K562 (cell line): ENCODE measurements around the gene TMEM95. TPM values are rescaled to one million over a fixed set of nuclear protein-coding genes. Genes with fewer than 3 reads are reported as not detected.

Experiments used
- BCL6 ChIP-seq: fragments of 250-450 bp; sonication (Bioruptor Pico); IDR thresholded peaks from 2 replicates; pipeline ENCODE4 v1.4.0; 2020
- CBFA2T2 ChIP-seq: fragments of 450-650 bp; conservative IDR thresholded peaks from 2 replicates; pipeline ENCODE4 v1.6.1; 2017; ENCODE audit warnings: mild to moderate bottlenecking
- EP400 ChIP-seq: fragments of 450-650 bp; IDR thresholded peaks from 2 replicates; pipeline ENCODE4 v1.6.1; 2017; ENCODE audit warnings: antibody characterized with exemption, mild to moderate bottlenecking, moderate library complexity
- ESRRB ChIP-seq: fragments of 250-450 bp; sonication (Bioruptor Pico); IDR thresholded peaks from 2 replicates; pipeline ENCODE4 v1.5.0; 2020; ENCODE audit warnings: mild to moderate bottlenecking, moderate library complexity, borderline replicate concordance
- HMG20B ChIP-seq: fragments of 250-450 bp; sonication (Bioruptor Pico); IDR thresholded peaks from 2 replicates; pipeline ENCODE4 v1.5.0; 2021; ENCODE audit warnings: mild to moderate bottlenecking
- POLR2B ChIP-seq: fragments of 450-650 bp; IDR thresholded peaks from 2 replicates; pipeline ENCODE4 v1.6.1; 2018; ENCODE audit warnings: low read depth; ENCODE audit not compliant: partially characterized antibody
- SNIP1 ChIP-seq: fragments of 450-650 bp; IDR thresholded peaks from 2 replicates; pipeline ENCODE4 v1.7.1; 2017; ENCODE audit warnings: low read depth, mild to moderate bottlenecking
- TAF7 ChIP-seq: fragments of 450-650 bp; IDR thresholded peaks from 2 replicates; pipeline ENCODE4 v1.6.1; 2016; ENCODE audit warnings: missing genetic modification characterization, missing compliant biosample characterization
- TFAM ChIP-seq: fragments of 250-450 bp; sonication (Bioruptor Pico); conservative IDR thresholded peaks from 2 replicates; pipeline ENCODE4 v1.5.0; 2021; ENCODE audit warnings: mild to moderate bottlenecking, moderate library complexity
- ZNF282 ChIP-seq: sonication (generic); formaldehyde crosslinking; IDR thresholded peaks from 2 replicates; pipeline ENCODE4 v1.8.1; 2023; ENCODE audit warnings: missing genetic modification reagents
- ZNF384 ChIP-seq: IDR thresholded peaks from 2 replicates; pipeline ENCODE4 v1.6.1; 2012; ENCODE audit warnings: low read depth, low read length, improper control_type of control experiment
- ZNF583 ChIP-seq: fragments of 250-450 bp; sonication (Bioruptor Pico); IDR thresholded peaks from 2 replicates; pipeline ENCODE4 v1.4.0; 2020
- ZSCAN29 ChIP-seq: fragments of 450-650 bp; IDR thresholded peaks from 2 replicates; pipeline ENCODE4 v1.6.1; 2017
- polyA plus RNA-seq, 8 experiments: library from polyadenylated mRNA; depleted of rRNA in 4 of 8; stranded (reverse) in 5 of 8; unstranded in 3 of 8; fragments of >200 nt; fragmentation: Nextera tagmentation in 2 of 8; fragmentation: Illumina TruSeq in 1 of 8; extraction: Ambion mirVana in 2 of 8; extraction: Trizol in 1 of 8; gene quantifications; 2 replicates each; pipeline versions ENCODE4 v1.2.1 to v1.2.3, GENCODE V29; 2011 to 2014; ENCODE audit warnings: inconsistent platforms in 1 of 8, missing spikeins in 1 of 8
- total RNA-seq, 7 experiments: library from RNA; depleted of rRNA in 6 of 7; stranded (reverse); fragments of >200 nt in 6 of 7; fragmentation: Illumina TruSeq in 2 of 7; extraction: Trizol in 2 of 7; gene quantifications; 2 replicates each; pipeline versions ENCODE4 v1.2.1 to v1.2.3, GENCODE V29; 2011 to 2021; ENCODE audit warnings: low replicate concordance in 1 of 7
- TF ChIP-seq, protein P1 (sequence below), 3 experiments: fragments of 200-800 bp in 1 of 3; sonication (Bioruptor generic) in 1 of 3; sonication (generic) in 1 of 3; formaldehyde crosslinking in 1 of 3; IDR thresholded peaks; 2 replicates each; pipeline versions ENCODE4 v1.6.1 to v1.8.0; 2016 to 2022; ENCODE audit warnings: mild to moderate bottlenecking in 2 of 3, missing compliant biosample characterization in 2 of 3, missing genetic modification characterization in 2 of 3, missing genetic modification reagents in 1 of 3
- TF ChIP-seq, protein P2 (sequence below), 2 experiments: fragments of 450-650 bp in 1 of 2; sonication (generic) in 1 of 2; formaldehyde crosslinking; conservative IDR thresholded peaks; 2 replicates each; pipeline versions ENCODE4 v1.4.0 to v1.8.1; 2020 to 2022; ENCODE audit warnings: mild to moderate bottlenecking in 1 of 2, missing genetic modification reagents in 1 of 2
- TF ChIP-seq, protein P3 (sequence below): fragments of 450-650 bp; IDR thresholded peaks from 2 replicates; pipeline ENCODE4 v1.6.1; 2016; ENCODE audit warnings: mild to moderate bottlenecking, moderate library complexity

Gene TMEM95
- total and polyA plus RNA-seq, 9 of the 15 experiments (the other 6 are each of a cell fraction or from before 2014, with no cell fraction given), result not detected

DNA sequence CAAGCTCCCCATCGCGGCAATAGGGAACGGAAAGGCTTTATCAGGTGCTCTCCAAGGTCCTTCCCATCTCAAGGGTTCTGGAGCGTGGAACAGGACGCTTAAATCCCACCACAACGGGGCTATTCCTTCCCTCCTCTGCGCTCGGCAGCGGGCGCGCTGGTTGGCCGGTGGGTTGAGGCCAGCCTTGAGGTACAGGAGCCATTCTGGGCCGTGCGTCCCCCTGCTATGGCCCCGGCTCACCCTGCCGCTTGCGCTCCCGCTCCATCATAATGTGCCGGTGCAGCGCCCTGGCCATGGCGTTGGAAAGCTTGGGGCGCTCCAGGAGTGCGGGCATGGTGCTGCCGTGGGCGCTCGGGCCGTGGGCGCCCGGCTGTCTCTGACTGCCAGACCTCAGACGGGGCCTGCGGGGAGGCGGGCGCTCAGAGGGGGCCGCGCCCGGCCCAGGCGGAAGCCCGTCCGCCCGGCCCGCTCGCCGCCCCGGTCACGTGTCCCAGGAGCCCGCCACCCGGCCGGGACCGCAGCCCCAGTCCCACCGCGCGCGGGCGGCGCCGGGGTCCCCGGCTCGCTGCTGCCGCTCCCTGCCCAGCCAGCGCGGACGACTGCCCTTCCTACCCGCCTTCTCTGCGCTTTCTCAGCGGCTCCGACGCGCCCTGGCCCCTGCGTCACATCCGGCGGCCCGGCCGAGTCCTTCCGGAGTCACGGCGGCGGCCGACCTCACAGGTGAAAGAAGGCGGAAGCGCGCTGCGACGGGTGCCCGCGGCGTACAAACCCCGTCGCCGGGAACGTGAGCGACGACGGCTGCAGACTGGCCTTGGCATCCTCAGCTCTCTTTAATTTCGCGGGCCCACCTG lies 40.0 kb upstream of the TMEM95 start, which contains the start of gene GPS2 (continued):
- no peak for TF ChIP-seq TFAM (CRISPR knock-in tag)
- TF ChIP-seq, protein P1, sequence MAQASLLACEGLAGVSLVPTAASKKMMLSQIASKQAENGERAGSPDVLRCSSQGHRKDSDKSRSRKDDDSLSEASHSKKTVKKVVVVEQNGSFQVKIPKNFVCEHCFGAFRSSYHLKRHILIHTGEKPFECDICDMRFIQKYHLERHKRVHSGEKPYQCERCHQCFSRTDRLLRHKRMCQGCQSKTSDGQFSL (CRISPR knock-in tag; IDR thresholded peaks at IDR 0.05), result no peak
- TF ChIP-seq, protein P1 (tag; IDR thresholded peaks at IDR 0.05), result no peak
- TF ChIP-seq, protein P2, sequence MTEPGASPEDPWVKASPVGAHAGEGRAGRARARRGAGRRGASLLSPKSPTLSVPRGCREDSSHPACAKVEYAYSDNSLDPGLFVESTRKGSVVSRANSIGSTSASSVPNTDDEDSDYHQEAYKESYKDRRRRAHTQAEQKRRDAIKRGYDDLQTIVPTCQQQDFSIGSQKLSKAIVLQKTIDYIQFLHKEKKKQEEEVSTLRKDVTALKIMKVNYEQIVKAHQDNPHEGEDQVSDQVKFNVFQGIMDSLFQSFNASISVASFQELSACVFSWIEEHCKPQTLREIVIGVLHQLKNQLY (CRISPR knock-in tag; conservative IDR thresholded peaks at IDR 0.05), result no peak
- peak; percentile 40 for TF ChIP-seq POLR2B
- TF ChIP-seq ZNF384, result no peak
- TF ChIP-seq ZSCAN29, result no peak
- TF ChIP-seq, protein P3, sequence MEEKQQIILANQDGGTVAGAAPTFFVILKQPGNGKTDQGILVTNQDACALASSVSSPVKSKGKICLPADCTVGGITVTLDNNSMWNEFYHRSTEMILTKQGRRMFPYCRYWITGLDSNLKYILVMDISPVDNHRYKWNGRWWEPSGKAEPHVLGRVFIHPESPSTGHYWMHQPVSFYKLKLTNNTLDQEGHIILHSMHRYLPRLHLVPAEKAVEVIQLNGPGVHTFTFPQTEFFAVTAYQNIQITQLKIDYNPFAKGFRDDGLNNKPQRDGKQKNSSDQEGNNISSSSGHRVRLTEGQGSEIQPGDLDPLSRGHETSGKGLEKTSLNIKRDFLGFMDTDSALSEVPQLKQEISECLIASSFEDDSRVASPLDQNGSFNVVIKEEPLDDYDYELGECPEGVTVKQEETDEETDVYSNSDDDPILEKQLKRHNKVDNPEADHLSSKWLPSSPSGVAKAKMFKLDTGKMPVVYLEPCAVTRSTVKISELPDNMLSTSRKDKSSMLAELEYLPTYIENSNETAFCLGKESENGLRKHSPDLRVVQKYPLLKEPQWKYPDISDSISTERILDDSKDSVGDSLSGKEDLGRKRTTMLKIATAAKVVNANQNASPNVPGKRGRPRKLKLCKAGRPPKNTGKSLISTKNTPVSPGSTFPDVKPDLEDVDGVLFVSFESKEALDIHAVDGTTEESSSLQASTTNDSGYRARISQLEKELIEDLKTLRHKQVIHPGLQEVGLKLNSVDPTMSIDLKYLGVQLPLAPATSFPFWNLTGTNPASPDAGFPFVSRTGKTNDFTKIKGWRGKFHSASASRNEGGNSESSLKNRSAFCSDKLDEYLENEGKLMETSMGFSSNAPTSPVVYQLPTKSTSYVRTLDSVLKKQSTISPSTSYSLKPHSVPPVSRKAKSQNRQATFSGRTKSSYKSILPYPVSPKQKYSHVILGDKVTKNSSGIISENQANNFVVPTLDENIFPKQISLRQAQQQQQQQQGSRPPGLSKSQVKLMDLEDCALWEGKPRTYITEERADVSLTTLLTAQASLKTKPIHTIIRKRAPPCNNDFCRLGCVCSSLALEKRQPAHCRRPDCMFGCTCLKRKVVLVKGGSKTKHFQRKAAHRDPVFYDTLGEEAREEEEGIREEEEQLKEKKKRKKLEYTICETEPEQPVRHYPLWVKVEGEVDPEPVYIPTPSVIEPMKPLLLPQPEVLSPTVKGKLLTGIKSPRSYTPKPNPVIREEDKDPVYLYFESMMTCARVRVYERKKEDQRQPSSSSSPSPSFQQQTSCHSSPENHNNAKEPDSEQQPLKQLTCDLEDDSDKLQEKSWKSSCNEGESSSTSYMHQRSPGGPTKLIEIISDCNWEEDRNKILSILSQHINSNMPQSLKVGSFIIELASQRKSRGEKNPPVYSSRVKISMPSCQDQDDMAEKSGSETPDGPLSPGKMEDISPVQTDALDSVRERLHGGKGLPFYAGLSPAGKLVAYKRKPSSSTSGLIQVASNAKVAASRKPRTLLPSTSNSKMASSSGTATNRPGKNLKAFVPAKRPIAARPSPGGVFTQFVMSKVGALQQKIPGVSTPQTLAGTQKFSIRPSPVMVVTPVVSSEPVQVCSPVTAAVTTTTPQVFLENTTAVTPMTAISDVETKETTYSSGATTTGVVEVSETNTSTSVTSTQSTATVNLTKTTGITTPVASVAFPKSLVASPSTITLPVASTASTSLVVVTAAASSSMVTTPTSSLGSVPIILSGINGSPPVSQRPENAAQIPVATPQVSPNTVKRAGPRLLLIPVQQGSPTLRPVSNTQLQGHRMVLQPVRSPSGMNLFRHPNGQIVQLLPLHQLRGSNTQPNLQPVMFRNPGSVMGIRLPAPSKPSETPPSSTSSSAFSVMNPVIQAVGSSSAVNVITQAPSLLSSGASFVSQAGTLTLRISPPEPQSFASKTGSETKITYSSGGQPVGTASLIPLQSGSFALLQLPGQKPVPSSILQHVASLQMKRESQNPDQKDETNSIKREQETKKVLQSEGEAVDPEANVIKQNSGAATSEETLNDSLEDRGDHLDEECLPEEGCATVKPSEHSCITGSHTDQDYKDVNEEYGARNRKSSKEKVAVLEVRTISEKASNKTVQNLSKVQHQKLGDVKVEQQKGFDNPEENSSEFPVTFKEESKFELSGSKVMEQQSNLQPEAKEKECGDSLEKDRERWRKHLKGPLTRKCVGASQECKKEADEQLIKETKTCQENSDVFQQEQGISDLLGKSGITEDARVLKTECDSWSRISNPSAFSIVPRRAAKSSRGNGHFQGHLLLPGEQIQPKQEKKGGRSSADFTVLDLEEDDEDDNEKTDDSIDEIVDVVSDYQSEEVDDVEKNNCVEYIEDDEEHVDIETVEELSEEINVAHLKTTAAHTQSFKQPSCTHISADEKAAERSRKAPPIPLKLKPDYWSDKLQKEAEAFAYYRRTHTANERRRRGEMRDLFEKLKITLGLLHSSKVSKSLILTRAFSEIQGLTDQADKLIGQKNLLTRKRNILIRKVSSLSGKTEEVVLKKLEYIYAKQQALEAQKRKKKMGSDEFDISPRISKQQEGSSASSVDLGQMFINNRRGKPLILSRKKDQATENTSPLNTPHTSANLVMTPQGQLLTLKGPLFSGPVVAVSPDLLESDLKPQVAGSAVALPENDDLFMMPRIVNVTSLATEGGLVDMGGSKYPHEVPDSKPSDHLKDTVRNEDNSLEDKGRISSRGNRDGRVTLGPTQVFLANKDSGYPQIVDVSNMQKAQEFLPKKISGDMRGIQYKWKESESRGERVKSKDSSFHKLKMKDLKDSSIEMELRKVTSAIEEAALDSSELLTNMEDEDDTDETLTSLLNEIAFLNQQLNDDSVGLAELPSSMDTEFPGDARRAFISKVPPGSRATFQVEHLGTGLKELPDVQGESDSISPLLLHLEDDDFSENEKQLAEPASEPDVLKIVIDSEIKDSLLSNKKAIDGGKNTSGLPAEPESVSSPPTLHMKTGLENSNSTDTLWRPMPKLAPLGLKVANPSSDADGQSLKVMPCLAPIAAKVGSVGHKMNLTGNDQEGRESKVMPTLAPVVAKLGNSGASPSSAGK, result no peak
- no peak for TF ChIP-seq ESRRB (CRISPR knock-in tag)
- no peak for TF ChIP-seq TAF7 (tag)
- TF ChIP-seq HMG20B (CRISPR knock-in tag), result no peak
- peak; percentile 66; the same call in 1 of the 2 replicates for TF ChIP-seq EP400
- no peak for TF ChIP-seq CBFA2T2
- TF ChIP-seq ZNF282 (CRISPR knock-in tag), result no peak
- no peak for TF ChIP-seq SNIP1
- TF ChIP-seq BCL6, result no peak
- no peak for TF ChIP-seq ZNF583
